Hepatocyte (in vitro differentiated cells): ENCODE results near the gene TTC39A. TPM values are rescaled to one million over a fixed set of nuclear protein-coding genes. Genes with fewer than 3 reads are reported as not detected.

Experiments used
- DNase-seq: peaks from one replicate; pipeline ENCODE4 v3.0.0-alpha.2; 2016; ENCODE audit warnings: low spot score
- H2AFZ ChIP-seq: fragments of 200-600 bp; sonication (generic); 2 replicates; pipeline ENCODE4 v1.6.0; 2016; ENCODE audit warnings: antibody characterized with exemption, mild to moderate bottlenecking
- H3K27ac ChIP-seq: fragments of 200-600 bp; sonication (generic); 2 replicates; pipeline ENCODE4 v1.5.1; 2016; ENCODE audit warnings: mild to moderate bottlenecking
- H3K27me3 ChIP-seq: fragments of 200-600 bp; sonication (generic); 2 replicates; pipeline ENCODE4 v1.6.1; 2016
- H3K36me3 ChIP-seq: fragments of 200-600 bp; sonication (generic); replicated peaks from 2 replicates; pipeline ENCODE4 v1.5.1; 2016; ENCODE audit warnings: low read depth; ENCODE audit not compliant: insufficient read depth
- H3K4me1 ChIP-seq: fragments of 200-600 bp; sonication (generic); 2 replicates; pipeline ENCODE4 v1.5.1; 2016; ENCODE audit warnings: mild to moderate bottlenecking, moderate library complexity; ENCODE audit not compliant: insufficient read depth
- H3K4me2 ChIP-seq: fragments of 200-600 bp; sonication (generic); 2 replicates; pipeline ENCODE4 v1.6.0; 2016
- H3K4me3 ChIP-seq: fragments of 200-600 bp; sonication (generic); 2 replicates; pipeline ENCODE4 v1.5.1; 2016; ENCODE audit warnings: mild to moderate bottlenecking
- H3K79me2 ChIP-seq: fragments of 200-600 bp; sonication (generic); 2 replicates; pipeline ENCODE4 v1.6.0; 2017; ENCODE audit warnings: mild to moderate bottlenecking
- H3K9me2 ChIP-seq: fragments of 200-600 bp; sonication (generic); replicated peaks from 2 replicates; pipeline ENCODE4 v1.6.0; 2017; ENCODE audit warnings: mild to moderate bottlenecking; ENCODE audit not compliant: insufficient read depth
- H3K9me3 ChIP-seq: fragments of 200-600 bp; sonication (generic); 2 replicates; pipeline ENCODE4 v1.5.1; 2016; ENCODE audit warnings: low read depth, mild to moderate bottlenecking
- H4K20me1 ChIP-seq: fragments of 200-600 bp; sonication (generic); 2 replicates; pipeline ENCODE4 v1.6.0; 2016; ENCODE audit warnings: mild to moderate bottlenecking; ENCODE audit not compliant: insufficient read depth, poor library complexity, severe bottlenecking
- CTCF ChIP-seq: fragments of 200-600 bp; sonication (generic); IDR thresholded peaks from 2 replicates; pipeline ENCODE4 v1.5.1; 2016; ENCODE audit warnings: antibody characterized with exemption, mild to moderate bottlenecking; ENCODE audit not compliant: poor library complexity
- EZH2 ChIP-seq: fragments of 200-600 bp; sonication (generic); IDR thresholded peaks from 2 replicates; pipeline ENCODE4 v1.6.1; 2016; ENCODE audit warnings: antibody characterized with exemption, mild to moderate bottlenecking, borderline replicate concordance
- EZH2phosphoT487 ChIP-seq: fragments of 200-600 bp; sonication (generic); IDR thresholded peaks from one replicate; pipeline ENCODE4 v1.6.1; 2018; ENCODE audit warnings: antibody characterized with exemption, mild to moderate bottlenecking, low read depth, moderate library complexity; ENCODE audit not compliant: unreplicated experiment, severe bottlenecking
- WGBS: methylation state at CpG from one replicate; pipeline ENCODE4 v1.1.6; 2016; ENCODE audit warnings: low lambda C conversion rate; ENCODE audit errors: missing lambda C conversion rate; 5-methylcytosine and 5-hydroxymethylcytosine counted together
- polyA plus RNA-seq: library from polyadenylated mRNA; unstranded; fragments of >200 nt; fragmentation: Nextera tagmentation; extraction: Ambion mirVana; gene quantifications from 2 replicates; pipeline ENCODE4 v1.2.1, GENCODE V29; 2016
- total RNA-seq: library from RNA; depleted of rRNA; stranded (reverse); fragments of >200 nt; gene quantifications from 2 replicates; pipeline ENCODE4 v1.2.3, GENCODE V29; 2014

TTC39A gene
- total and polyA plus RNA-seq, 2 experiments from 2014 or later: 20.5 to 35.1 TPM

- no peaks in the 10 kb centered on the region for H3K9me2 ChIP-seq
- no peak overlapping the region for H2AFZ ChIP-seq
- H3K9me3 ChIP-seq: no peaks in the 10 kb centered on the region
- H3K4me1 ChIP-seq: no peaks in the 10 kb centered on the region
- H3K4me3 ChIP-seq: no peak overlapping the region
- peaks cover 45% of the 10 kb centered on the region for H4K20me1 ChIP-seq
- H3K4me2 ChIP-seq: no peak overlapping the region
- DNase-seq: no peak
- peaks cover 53% of the 10 kb centered on the region for H3K79me2 ChIP-seq
- no peaks in the 10 kb centered on the region for H3K36me3 ChIP-seq
- no peak overlapping the region for H3K27ac ChIP-seq
- H3K27me3 ChIP-seq: no peaks in the 10 kb centered on the region
- no peak for TF ChIP-seq EZH2phosphoT487
- no peak for TF ChIP-seq EZH2
- TF ChIP-seq CTCF: no peak
Measured at GRCh38 chr1:51270751-51271150, 59.6 kb downstream of the TTC39A start.

- Histone ChIP-seq H2AFZ (no peak overlapping the region), H3K27me3 (no peaks in the 10 kb centered on the region), H3K9me3 (no peaks in the 10 kb centered on the region), H3K9me2 (no peaks in the 10 kb centered on the region), H3K4me3 (no peak overlapping the region), H4K20me1 (peaks cover 64% of the 10 kb centered on the region), H3K4me2 (no peak overlapping the region), H3K36me3 (no peaks in the 10 kb centered on the region), H3K79me2 (peaks cover 71% of the 10 kb centered on the region), H3K27ac (no peak overlapping the region), H3K4me1 (no peaks in the 10 kb centered on the region)
- TF ChIP-seq CTCF (no peak), EZH2 (no peak), EZH2phosphoT487 (no peak)
- WGBS: 77% methylated on average over 2 of the region's 2 CpGs
- DNase-seq: no peak
Measured at GRCh38 chr1:51268634-51269033, 61.7 kb downstream of the TTC39A start.

GRCh38 chr1:51266791-51267190 lies 63.6 kb downstream of the TTC39A start:
- Histone ChIP-seq H3K27me3 (no peaks in the 10 kb centered on the region), H3K4me2 (no peak overlapping the region), H3K9me2 (no peaks in the 10 kb centered on the region), H3K79me2 (peaks cover 88% of the 10 kb centered on the region), H3K4me3 (no peak overlapping the region), H2AFZ (no peak overlapping the region), H3K36me3 (no peaks in the 10 kb centered on the region), H3K9me3 (no peaks in the 10 kb centered on the region), H3K27ac (no peak overlapping the region), H3K4me1 (peaks cover 5% of the 10 kb centered on the region), H4K20me1 (peaks cover 77% of the 10 kb centered on the region)
- TF ChIP-seq EZH2phosphoT487 (no peak), EZH2 (no peak), CTCF (no peak)
- 98% methylated on average over 4 of the region's 4 CpGs for WGBS
- no peak for DNase-seq

- no peaks in the 10 kb centered on the region for H3K27me3 ChIP-seq
- no peak for TF ChIP-seq EZH2
- TF ChIP-seq EZH2phosphoT487: no peak
- no peak for TF ChIP-seq CTCF
- DNase-seq: no peak
- 97% methylated on average over 2 of the region's 2 CpGs for WGBS
- no peaks in the 10 kb centered on the region for H3K9me3 ChIP-seq
- H3K4me2 ChIP-seq: no peak overlapping the region
- no peak overlapping the region for H3K4me3 ChIP-seq
- H3K79me2 ChIP-seq: peaks cover 89% of the 10 kb centered on the region
- H4K20me1 ChIP-seq: peaks cover 82% of the 10 kb centered on the region
- H3K9me2 ChIP-seq: no peaks in the 10 kb centered on the region
- H3K4me1 ChIP-seq: peaks cover 5% of the 10 kb centered on the region
- no peak overlapping the region for H2AFZ ChIP-seq
- no peaks in the 10 kb centered on the region for H3K36me3 ChIP-seq
- no peak overlapping the region for H3K27ac ChIP-seq
Measured at GRCh38 chr1:51266181-51266580, 64.2 kb downstream of the TTC39A start.
